GM13976 (cell line): ENCODE data around the gene ABLIM2.

Experiments
- DNase-seq: peaks from one replicate; pipeline ENCODE4 v3.0.0; 2012; ENCODE audit warnings: low spot score
- in situ Hi-C: fragments of 300-500 bp; cut with MboI; formaldehyde crosslinking; loops from one replicate; pipeline ENCODE4 v1.12.0; 2022; ENCODE audit warnings: low sequenced_read_pairs, mixed read lengths, inconsistent platforms; ENCODE audit not compliant: unreplicated experiment
- TF ChIP-seq, protein P1 (sequence below): IDR thresholded peaks from 2 replicates; pipeline ENCODE4 v1.5.1; 2012; ENCODE audit warnings: borderline replicate concordance, mild to moderate bottlenecking; ENCODE audit not compliant: insufficient read depth; ENCODE audit errors: extremely low read depth, missing control alignments, control extremely low read depth

The ABLIM2 gene

DNA sequence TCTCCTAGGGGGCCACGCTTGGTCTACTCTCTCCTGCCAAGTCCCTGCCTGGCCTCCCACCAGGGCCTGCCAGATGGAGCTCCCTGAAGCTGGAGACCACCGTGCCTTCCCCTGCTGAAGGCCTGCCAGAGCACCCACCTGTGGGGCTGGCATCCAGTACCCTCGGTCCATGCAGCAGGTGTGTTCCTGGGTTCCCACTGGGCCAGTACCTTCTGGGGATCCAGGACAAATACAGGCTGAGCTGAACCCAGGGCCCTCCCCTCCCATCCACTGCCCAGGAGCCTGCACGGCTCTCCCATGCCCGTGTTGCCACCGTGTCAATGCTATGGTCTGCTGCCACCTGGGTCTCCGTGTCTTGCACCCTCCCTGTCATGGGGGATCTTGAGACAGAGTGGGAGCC lies 68.8 kb downstream of the ABLIM2 start:
- in situ Hi-C loops: no loop called here
- DNase-seq: no peak
- TF ChIP-seq, protein P1, sequence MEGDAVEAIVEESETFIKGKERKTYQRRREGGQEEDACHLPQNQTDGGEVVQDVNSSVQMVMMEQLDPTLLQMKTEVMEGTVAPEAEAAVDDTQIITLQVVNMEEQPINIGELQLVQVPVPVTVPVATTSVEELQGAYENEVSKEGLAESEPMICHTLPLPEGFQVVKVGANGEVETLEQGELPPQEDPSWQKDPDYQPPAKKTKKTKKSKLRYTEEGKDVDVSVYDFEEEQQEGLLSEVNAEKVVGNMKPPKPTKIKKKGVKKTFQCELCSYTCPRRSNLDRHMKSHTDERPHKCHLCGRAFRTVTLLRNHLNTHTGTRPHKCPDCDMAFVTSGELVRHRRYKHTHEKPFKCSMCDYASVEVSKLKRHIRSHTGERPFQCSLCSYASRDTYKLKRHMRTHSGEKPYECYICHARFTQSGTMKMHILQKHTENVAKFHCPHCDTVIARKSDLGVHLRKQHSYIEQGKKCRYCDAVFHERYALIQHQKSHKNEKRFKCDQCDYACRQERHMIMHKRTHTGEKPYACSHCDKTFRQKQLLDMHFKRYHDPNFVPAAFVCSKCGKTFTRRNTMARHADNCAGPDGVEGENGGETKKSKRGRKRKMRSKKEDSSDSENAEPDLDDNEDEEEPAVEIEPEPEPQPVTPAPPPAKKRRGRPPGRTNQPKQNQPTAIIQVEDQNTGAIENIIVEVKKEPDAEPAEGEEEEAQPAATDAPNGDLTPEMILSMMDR: no peak

DNA sequence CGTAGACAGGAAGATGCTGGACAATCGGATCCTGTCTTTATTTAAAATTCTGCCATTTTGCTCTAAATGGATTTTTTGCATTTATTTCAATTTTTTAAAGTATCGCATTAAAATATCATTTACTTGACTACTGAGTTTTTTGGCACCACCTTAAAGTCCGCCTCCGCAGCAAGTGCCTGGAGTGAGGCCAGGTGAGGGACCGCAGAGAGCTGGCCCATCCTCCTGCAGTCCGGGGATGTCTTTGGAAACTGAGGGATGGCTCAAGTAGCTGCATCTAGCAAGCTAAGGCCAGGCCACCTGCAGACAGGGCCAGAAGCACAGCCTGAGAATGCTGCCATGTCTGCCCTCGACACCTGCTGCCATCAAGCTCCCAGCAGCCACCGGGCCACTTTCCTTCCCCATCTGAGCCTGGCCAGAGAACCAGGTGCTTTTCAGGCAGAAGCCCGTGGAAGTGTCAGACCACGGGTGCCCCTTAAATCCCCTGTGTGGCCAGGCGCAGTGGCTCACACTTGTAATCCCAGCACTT lies 69.6 kb downstream of the ABLIM2 start:
- in situ Hi-C loops: no loop called here

DNA sequence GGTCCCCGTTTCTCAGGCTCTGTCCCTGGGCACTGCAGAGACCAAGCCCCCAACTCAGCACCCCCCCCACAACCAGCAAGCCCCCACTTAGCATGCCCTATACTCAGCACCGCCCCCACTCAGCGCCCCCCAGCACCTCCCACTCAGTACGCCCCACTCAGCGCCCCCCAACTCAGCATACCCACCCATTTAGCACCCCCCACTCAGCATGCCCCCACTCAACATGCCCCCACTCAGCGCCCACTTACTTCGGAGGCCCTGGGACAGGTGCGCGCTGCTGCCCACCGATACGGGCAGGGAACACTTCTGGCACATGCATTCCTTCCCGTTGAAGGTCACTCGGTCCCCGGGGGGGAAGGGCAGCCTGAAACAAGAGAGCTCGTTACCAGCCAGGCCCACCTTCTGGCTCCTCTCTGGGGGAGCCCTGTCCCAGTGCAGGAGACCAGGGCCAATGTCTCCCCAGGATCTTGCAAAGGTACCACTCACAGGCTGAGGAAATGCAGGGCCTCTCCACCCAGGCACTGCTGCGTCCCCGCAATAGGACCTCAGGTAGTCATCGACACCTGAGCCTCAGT lies 70.6 kb downstream of the ABLIM2 start:
- in situ Hi-C loops: no loop called here
- no peak for DNase-seq
- TF ChIP-seq, protein P1: no peak

More for the DNA sequence above, 69.6 kb downstream of the ABLIM2 start:
- DNase-seq: no peak
- TF ChIP-seq, protein P1: no peak

DNA sequence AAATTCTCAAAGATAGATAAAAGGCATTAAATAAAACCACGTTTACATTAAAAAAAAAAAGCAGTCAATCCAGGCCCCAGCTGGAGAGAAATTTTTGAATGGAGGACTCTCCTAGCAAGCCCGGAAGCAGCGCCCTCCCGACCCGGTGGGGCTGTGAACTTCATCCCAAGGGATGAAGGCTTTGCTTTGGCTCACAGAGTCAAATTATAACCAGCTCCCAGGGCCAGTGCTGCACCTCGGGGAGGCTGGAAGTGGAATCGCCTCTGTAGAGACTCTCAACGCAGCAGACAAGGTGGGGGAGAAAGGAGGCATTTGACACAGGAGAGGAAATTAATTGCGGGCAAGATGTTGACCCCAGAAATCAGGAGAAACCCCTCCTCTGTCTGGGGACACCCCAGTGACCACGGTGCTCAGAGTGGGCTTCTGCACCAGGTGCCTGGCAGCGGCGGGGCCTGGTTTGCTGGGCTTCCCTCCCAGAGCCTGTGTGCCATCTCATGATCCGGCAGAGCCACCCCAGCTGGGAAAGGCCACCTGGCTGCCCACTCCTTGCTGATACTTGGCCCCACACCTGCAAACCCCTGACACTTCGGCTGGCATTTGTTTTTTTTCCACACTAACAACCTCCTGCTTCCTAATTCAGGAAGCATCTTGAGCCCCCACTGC lies 71.7 kb downstream of the ABLIM2 start:
- no peak for DNase-seq
- TF ChIP-seq, protein P1: no peak
- in situ Hi-C loops: no loop called here

DNA sequence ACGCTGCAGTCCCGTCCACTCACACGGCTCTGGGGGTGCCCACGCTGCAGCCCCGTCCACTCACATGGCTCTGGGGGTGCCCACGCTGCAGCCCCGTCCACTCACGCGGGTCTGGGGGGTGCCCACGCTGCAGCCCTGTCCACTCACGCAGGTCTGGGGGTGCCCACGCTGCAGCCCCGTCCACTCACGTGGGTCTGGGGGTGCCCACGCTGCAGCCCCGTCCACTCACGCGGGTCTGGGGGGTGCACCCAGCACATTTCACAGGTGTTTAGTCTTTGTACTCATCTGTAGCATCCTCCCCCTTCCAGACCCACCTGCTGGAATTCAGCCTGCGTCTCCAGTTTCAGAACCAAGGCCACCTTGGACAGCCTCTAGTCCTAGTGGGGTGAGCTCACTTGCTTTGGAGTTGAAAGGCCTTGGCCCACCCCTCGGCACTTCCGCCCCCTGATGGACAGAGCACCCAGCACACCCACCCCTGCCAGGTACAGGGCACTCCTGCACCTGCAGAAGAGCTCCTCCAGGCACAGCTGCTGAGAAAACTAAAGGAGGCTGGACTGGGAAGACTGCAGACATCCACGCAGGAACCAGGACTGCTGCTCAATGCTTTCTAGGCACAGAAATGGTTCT lies 73.0 kb downstream of the ABLIM2 start:
- DNase-seq: no peak
- TF ChIP-seq, protein P1: no peak
- in situ Hi-C loops: no loop called here

DNA sequence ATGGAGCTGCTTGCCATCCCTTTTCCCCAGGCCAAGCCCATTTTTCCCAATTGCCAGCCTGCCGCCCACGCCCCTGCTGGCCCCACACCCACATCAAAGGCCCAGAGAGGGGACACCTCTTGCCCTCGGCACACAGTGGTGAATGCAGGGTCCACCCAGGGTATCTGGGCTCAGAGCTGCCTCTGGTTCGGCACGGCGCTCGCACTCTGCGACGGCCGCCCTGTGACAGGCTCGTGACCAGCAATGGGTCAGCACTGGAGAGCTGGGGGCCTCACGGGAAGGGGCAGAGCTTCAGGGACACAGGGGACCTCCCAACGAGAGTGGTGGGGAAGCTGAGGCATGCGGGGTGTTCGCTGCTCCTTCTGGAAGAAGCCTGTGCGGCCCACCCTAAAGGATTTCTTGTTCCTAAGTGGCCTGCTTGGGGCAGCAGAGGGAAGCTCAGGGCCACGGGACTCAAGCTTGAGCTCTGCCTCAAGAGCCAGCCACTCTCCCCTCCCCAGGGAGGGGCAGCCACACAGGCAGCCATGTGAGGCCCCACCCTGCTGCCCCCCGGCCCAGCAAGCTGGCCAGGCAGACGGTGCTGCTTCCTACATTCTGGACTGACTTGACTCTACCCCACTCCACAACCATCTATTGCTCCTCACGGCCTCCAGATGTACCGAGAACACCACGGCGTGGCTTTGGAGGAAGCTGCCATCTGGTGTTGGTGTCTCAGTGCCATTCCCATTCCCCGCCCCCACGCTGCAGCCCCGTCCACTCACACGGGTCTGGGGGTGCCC lies 73.7 kb downstream of the ABLIM2 start:
- in situ Hi-C loops: no loop called here
- TF ChIP-seq, protein P1: no peak
- no peak for DNase-seq
